Astrocyte (in vitro differentiated cells and primary cell): ENCODE results near the gene SREK1IP1.

Experiments
- EZH2 ChIP-seq: IDR thresholded peaks from 2 replicates; pipeline ENCODE4 v1.6.1; 2012; ENCODE audit warnings: mild to moderate bottlenecking, low read length, inconsistent platforms; ENCODE audit not compliant: insufficient read depth
- TF ChIP-seq, protein P1 (sequence below): IDR thresholded peaks from 2 replicates; pipeline ENCODE4 v1.5.1; 2011; ENCODE audit warnings: low read depth, mild to moderate bottlenecking, inconsistent platforms, low read length, moderate library complexity; ENCODE audit not compliant: insufficient read depth

DNA sequence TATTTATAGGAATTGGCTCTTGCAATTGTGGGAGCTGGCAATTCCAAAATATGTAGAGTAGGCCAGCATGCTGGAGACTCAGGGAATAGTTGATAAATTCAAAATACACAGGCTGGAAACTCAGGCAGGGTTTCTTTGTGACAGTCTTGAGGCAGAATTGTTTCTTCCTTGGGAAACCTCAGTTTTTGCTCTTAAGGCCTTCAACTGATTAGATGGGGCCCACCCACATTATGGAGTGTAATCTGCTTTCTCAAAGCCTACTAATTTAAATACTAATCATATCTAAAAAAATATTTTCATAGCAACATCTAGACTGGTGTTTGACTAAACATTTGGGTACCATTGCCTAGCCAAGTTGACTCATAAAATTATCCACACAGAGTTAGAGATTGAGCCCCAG, 27.8 kb upstream of the SREK1IP1 start:
- TF ChIP-seq, protein P1, sequence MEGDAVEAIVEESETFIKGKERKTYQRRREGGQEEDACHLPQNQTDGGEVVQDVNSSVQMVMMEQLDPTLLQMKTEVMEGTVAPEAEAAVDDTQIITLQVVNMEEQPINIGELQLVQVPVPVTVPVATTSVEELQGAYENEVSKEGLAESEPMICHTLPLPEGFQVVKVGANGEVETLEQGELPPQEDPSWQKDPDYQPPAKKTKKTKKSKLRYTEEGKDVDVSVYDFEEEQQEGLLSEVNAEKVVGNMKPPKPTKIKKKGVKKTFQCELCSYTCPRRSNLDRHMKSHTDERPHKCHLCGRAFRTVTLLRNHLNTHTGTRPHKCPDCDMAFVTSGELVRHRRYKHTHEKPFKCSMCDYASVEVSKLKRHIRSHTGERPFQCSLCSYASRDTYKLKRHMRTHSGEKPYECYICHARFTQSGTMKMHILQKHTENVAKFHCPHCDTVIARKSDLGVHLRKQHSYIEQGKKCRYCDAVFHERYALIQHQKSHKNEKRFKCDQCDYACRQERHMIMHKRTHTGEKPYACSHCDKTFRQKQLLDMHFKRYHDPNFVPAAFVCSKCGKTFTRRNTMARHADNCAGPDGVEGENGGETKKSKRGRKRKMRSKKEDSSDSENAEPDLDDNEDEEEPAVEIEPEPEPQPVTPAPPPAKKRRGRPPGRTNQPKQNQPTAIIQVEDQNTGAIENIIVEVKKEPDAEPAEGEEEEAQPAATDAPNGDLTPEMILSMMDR = no peak
- no peak for TF ChIP-seq EZH2
